HG03457 (cell line): ENCODE measurements around the gene NARS2.
"Not testable (repeated sequence)": the region's sequence is repeated elsewhere in the genome, so short reads cannot be mapped to it uniquely, and the experiment has no call there.

Source experiments
- ATAC-seq: cut with Tn5 transposase; IDR thresholded peaks from one replicate; pipeline ENCODE4 v1.9.1; 2021; ENCODE audit warnings: moderate number of reproducible peaks; ENCODE audit not compliant: unreplicated experiment

NARS2 gene

DNA sequence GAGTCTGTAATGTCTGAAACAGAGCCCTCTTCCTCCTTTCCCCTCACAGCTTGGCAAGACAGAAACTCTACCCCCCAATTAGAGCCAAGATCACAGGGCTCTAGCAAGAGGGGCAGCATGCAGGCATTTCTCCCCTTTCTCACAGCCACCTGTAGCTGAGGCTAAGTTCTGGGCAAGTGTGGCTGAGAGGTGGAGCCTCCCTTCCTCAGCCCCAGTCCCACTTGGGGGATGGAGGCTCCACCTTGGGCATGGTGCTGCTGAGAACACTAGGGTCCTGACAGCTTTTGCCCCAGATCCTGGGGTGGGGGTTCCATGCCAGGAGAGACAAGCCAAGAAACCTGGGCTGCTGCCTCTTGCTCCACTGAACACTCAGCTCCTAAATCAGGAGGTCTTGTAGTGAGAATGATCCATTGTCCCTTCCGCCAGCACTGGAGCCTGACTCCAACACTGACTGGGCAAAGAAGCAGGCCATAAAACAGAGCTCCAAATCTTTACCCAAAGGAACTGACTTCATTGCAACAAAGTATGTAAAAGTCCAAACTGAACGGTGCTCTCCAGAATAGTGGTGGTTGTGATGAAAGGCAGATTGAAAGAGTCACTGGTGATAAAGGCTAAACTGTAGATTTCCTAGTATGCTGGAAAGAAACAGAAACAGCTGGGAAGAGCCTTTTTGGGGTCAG, 25.6 kb downstream of the NARS2 start:
- no peak for ATAC-seq

DNA sequence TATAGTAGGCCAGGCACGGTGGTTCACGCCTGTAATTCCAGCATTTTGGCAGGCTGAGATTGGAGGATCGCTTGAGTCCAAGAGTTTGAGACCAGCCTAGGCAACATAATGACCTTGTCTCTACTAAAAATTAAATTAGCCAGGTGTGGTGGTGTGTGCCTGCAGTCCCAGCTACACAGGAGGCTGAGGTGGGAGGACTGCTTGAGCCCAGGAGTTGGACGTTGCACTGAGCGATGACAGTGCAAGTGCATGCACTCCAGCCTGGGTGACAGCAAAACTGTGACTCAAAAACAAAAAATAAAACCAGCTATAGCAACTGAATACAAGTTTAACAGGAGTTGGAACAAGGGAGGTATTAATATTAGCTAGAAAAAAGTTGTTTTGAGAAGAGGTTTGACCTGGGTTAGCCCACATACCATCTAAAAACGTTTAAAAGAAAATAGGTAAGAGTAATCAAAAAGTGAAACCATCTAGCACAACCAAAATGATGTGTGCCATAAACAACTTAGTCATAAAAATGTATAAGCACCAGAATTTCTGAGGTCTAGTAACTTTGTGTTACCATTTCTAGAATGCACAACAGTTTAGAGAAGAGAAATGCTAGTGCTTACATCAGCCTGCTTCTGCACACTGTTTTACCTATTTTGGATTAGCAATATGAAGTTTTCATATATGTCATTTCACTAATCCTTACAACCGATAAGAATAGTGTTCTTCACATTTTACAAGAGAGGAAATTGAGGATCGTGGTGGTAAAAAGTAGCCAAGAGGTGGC, 26.5 kb downstream of the NARS2 start:
- ATAC-seq: no peak

DNA sequence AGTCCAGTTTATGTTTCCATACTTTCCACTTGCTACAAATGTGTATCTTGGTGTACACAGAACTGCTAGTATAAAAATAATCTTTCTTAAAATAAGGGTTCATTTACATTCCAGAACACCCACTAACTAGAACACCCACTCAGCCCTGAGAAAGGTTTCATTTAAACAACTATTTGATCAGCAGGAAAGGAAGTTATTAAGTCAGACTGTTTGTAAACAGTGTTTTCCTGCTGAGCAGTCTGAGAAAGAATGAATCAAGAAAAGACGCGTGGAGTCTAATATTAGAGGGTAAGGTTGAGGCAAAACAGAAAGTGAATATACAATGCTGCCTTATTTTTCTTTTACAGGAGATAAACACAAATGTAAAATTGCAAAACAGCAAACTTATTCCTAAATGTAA, 32.7 kb downstream of the NARS2 start:
- ATAC-seq: no peak

DNA sequence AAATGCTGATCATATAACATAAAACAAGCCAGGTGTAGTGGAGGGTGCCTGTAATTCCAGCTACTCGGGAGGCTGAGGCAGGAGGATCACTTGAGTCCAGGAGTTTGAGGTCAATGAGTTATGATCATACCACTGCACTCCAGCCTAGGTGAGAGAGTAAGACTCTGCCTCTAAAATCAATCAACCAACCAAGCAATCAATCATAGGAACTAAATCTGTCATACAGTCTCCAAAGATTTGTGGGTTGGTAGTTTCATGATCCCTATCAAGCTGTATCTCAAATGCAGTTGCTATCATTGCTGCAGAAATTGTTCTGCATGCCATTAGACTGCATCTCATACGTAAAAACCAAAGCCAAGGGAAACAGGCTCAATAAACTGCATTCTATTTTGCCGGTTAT, 33.1 kb downstream of the NARS2 start:
- ATAC-seq: no peak

DNA sequence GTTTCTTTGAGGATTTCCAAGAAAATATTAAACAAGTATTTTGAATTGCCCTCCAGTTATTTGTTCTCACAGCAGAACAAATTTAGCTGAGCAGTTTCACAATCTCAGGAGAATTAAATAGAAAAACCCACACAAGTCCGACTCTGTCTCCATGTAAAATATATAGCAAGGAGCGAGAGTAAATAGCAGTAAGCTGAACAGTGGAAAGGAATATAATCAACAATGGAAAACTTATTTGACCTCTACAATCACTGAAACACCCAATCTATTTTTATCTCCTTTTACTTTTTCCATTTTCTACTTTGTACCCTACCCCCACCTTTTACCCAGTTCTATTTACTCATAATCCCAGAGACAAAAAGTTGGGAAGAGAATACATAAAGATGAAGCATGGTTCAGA, 34.4 kb downstream of the NARS2 start:
- no peak for ATAC-seq

DNA sequence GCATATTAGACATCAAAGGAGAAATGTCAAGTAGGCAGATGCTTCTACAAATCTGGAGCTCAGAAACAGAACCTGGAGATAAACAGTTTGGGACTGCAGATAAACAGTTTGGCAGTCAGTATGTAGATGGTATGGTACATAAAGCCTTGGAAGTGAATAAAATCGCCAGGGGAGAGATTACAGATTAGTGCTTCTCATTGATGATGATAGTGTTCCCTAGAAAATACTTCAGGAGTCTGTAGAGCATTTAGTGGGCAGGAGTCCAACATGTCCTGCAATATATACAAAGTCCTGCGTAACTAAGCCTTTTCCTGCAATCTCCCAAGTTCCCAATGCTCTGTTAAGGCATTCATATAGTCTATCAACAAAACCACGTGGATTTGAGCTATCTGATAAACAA, 35.2 kb downstream of the NARS2 start:
- no peak for ATAC-seq

DNA sequence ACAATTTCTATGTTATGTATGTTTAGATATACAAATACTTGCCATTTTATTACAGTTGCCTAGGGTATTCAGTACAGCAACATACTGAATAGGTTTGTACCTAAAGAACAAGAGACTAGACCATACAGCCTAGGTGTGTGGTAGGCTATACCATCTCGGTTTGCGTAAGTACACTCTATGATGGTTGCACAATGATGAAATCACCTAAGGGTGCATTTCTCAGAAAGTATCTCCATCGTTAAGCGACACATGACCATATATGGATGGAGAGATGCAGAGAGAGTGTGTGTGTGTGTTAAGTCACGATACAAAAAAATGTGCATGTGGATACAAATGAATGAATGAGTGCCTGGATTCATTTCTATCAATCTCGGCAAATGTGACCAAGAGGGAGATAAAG, 37.7 kb downstream of the NARS2 start:
- ATAC-seq: no peak

DNA sequence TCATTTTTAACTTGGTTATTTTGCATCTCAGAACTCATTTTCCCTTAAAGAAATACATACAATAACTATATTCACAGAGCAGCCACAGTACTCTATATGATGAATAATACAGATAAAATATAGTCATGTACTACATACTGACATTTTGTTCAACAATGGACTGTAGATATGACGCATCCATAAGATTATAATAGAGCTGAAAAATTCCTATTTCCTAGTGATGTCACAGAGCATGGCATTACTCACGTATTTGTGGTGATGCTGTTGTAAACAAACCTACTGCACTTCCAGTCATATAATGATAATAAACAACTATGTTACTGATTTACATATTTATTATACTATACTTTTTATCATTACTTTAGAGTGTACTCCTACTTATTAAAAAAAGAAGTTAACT, 38.7 kb downstream of the NARS2 start:
- no peak for ATAC-seq

DNA sequence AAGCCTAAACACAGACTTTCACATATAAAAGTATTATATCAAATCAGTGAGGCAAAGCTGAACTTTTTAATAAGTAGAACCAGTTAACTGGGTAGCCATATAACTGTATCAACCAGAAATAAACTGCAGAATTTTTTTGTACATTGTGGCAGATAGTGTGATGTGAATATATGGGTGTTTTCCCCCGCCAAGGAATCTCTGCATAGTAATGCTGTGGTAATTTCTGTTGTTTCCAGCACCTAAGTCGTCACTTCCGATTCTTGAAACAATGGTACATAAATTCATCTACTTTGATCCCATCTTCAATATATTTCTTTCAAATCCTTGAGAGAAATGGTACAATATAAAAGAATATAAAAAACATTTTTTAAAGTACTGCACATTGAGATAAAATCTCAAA, 39.6 kb downstream of the NARS2 start:
- no peak for ATAC-seq

DNA sequence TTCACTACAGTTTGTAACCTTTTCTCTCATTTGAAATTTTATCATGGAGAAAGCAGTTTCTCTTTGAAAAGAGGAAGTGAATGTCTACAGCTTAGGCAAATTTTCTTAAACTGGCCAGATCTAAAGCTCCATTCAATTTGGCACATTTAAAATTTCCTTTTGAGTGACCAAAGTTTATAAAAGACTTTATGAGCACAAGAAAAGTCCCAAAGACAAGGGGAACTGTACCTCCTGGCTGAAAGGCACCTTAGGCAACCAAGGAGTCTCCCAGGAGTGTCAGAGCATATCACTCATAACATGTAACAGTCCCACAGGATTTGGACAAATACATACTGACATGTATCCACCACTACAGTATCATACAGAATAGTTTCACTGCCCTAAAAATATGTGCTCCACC, 41.3 kb downstream of the NARS2 start:
- no peak for ATAC-seq

DNA sequence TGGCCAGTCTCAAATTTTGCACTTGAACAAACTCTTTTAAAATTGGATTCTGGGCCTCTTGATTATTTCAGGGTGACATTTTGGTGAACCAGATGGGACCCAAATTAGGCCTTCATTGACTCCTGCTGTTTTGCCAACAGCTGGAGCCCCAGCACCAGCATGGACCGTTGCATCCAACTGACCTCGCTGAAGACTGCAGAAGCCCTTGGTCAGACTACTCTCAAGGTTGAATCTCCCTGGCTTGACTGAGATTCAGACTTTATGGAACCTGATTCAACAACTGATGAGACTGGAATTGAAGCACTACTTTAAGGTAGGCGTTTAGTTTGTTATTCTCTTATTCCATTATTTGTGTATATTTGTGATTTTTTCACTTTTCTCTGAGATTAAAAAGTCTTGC, 41.7 kb downstream of the NARS2 start:
- no peak for ATAC-seq

DNA sequence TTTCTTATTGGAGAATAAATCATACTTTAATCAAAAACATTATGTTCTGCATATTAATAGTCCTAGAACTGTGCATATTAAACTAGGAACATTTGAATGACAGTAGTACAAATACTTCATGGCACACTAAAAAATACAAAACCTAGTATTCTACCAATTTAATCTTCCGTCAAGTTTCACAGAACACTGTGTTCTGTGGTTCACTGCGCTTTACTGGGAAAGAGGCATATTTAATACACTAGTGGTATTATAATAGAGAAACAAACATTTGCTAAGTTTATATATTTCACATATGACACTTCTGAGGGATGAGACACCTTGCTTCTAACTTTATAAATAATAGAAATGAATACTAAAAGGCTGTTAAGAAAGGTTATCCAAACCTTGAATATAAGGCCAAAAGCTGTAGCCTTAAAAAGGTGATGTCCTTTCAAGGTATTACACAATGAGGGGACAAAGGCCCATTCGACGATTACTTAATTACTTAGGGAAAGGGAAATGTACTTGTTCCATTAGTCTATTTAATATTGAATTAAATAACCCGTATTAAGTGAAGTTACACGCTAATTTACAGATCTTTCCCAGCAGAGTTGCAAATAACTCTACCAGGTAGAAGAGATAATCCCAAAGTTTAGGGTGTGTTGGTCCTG, 48.0 kb downstream of the NARS2 start:
- no peak for ATAC-seq

DNA sequence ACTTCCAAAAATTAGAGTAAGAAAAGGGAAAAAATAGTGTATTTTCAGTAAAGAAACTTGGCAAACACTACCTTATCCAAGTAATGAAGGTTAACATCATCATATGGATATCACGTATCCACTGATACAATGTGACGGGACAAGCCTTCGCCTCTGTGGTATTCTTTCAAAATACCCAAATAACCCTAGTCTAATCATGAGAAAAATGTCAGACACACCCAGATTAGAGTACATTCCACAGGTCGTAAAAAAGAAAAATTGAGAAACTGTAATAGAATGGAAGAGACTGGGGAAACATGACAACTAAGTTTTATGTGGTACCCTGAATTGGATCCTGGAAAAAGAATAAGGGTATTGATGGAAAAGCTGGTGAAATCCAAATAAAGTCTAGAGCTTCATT, 48.9 kb downstream of the NARS2 start:
- ATAC-seq: no peak

DNA sequence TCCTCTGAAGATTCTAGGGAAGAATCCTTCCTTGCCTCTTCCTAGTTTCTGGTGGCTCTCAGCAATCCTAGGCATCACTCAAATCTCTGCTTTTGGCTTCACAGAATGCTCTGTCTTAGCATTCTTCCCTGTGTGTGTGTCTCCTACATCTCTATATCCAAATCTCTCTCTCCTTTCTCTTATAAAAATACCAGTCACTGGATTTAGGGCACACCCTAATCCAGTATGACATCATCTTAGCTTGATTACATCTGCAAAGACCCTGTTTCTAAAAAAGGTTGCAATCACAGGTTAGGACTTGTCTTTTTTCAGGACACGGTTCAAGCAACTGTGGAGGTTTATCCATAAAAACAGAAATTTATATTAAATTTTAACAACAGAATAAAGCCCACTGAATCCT, 54.4 kb downstream of the NARS2 start:
- no peak for ATAC-seq

DNA sequence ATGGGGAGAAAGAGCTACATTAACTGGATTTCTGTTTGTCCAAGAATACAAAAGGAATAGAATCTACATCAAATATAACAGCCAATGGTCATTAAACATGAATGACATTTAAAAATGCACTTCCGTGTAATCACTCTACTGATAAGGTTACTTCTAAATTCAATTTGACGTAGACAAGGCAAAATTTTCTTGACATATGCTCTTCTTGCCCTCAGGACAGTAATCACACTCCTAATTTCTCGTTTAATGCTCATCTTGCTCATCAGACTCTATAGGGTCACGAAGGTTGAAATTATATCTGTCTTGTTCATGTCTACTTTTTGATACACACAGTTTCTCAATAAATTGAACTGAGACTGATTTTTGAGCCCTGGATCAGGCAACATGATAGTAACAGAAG, 58.4 kb downstream of the NARS2 start:
- ATAC-seq: no peak

DNA sequence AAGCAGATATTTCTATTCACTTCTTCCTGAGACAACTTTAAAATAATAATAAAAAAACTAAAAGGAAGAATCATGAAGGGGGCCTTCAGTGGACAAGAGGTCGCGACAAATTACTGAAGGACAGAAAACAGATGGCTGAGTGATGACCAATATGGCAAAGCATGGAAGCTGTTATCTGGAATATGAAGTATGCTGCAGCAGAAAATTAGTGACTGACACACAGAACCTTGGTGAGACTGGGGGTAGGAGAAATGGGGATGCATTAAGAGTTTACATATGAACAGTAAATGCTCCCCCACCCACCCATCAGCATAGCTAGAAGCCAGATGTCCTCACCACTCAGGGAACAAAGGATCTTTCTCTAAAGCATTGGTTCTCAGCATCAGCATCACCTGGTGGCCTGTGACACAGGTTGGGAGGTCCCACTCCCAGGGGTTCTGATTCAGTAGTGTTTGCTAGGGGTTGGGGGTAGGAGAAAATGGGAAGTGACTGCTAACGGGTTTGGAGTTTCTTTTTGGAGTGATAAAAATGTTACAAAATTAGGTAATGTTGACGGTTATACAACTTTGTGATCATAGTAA, 59.7 kb downstream of the NARS2 start:
- ATAC-seq: no peak

DNA sequence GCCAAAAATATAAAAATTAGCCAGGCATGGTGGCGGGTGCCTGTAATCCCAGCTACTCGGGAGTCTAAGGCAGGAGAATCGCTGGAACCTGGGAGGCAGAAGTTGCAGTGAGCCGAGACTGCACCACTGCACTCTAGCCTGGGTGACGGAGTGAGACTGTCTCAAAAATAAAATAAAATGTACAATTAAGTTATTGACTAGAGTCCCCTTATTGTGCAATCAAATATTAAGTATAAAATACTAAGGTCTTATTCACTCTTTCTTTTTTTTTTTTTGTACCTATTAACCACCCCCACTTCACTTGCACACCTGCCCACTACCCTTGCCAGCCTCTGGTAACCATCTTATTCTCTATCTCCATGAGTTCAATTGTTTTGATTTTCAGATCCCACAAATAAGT, 61.6 kb downstream of the NARS2 start:
- ATAC-seq: not testable (repeated sequence)

DNA sequence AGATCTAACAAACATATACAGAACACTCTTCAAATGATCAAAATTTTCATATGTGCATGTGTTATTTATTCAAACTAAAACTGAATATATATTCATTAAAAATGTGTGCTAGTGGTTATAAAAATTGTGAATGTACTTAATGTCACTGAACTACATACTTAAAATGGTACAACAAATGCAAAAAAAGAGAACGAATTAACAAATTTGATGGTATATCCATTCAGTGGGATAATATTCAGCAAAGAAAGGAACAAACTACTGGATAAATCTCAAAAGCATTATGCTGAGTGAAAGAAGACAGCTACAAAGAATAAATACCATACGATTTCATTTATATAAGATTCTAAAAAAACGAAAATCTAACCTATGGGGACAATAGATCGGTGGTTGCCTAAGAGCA, 64.1 kb downstream of the NARS2 start:
- ATAC-seq: no peak

DNA sequence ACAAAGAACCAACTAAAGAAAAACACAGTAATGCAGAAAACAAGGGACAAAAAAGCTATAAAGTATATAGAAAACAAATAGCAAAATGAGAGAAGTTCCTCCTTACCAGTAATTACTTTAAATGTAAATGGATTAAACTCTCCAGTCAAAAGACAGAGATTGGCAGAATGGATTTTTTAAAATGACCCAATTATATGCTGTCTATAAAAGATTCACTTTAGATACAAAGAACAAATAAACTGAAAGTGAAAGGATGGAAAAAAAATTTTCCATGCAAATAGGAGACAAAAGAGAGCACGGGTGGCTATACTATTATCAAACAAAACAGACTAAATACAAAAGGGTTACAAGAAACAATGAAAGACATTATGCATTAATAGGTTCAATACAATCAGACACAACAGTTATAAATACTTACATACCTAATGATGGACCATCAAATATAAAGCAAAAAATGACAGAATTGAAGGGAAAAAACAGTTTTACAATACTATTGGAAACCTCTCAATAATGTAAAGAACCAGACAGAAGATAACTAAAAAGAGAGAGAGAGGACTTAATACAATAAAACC, 64.6 kb downstream of the NARS2 start:
- no peak for ATAC-seq

DNA sequence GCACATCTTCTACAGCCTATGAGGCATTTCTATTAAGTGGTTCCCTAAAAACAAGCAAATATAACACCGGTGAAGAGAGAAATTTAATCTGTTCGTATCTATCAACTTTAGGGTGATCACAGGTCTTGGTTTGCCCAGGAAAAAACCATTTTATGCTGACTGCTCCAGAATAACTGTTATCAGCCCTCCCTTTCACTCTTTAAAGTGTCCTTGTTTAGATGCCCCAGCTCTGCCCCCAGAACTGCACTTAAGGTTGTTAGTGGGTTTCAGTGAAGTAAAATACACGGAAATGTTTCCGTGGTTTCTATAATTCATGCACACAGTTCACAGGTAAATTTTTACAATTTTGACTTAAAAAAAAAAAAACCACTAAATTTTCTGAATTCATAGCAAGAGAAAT, 70.0 kb downstream of the NARS2 start:
- ATAC-seq: no peak

DNA sequence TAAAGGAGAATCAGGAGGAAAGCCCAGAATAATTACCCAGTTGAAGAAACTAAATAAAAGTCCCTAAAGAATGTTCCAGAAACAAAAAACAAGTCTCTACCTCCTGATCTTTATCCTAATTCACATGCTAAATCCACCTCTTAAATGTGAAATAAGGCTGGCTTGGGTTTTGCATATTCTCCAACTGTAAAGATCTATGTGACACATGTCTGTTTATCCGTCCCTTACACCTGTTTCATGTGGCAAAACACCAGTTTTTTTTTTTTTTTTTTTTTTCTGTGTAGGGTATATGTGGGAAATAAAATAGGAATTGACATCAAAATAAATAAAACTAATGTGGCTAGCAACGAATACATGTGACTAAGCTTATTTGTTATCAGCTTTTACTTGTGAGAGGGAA, 70.5 kb downstream of the NARS2 start:
- ATAC-seq: no peak

DNA sequence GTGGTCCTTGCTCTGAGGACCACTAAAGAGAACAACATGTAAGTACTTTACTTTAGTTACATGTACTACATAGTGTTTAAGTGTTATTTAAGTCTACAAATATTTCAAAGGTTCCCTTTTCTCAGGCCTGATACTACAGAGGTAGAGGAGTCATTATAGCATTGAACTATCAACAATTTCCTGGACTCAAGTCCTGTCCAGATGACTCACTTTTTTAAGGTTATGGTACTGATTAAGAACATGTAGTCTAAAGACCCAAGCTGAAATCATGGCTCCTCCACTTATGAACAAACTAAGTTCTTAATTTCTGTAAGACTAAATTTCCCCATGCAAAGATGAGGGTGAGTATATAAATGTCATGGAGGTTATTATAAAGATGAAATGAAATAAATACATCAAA, 74.7 kb downstream of the NARS2 start:
- no peak for ATAC-seq
